Amniotic stem cell (primary cell): ENCODE measurements around the gene RAPGEF1.

Experiments used
- DNase-seq: peaks from one replicate; lab custom pipeline; 2025; lab: John Stamatoyannopoulos, UW

Gene RAPGEF1

DNA sequence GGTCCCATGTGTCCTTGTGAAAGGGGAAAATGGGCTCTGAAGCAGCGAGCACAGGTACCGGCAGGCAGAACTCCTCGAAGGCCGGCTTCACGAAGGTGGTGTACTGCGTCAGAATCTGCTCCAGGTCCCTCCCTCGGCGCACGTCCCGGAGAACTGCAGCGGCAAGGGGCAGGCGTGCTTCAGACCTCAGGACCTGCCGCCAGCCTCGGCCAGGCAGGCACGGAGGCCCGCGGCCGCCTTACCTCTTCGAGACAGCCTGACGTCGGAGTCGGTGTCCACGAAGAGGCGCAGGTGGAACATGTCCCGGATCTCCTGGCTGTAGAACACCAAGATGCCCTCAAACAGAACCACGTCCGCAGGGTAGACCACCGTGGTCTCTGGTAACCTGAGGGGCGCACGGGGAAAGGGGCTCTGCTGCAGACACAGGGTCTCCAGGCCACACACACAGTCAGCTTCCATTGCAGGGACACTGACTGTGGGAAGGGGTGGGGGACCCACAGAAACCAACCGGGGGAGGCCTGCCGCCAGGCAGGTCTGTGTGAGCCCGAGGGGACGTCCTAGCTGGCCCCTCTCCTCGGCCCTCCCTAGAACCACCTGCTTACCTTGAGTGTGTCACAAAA is 210.9 kb downstream of the RAPGEF1 start:
- DNase-seq: no peak

GRCh38 chr9:131528186-131528585 is 211.7 kb downstream of the RAPGEF1 start:
- no peak for DNase-seq
